Endometrium (tissue), 2 donors: Measurements from ENCODE around the gene LRTM1.
A peak's percentile ranks its signal among the peaks of the same experiment; 100 is the strongest.

Experiments used
- FAIRE-seq: peaks from 2 replicates; lab custom pipeline; 2012; peaks lifted over from hg19 to GRCh38; lab: Jason Lieb, UNC
- donor health status: control.
- donor health status: control.

Gene LRTM1

DNA sequence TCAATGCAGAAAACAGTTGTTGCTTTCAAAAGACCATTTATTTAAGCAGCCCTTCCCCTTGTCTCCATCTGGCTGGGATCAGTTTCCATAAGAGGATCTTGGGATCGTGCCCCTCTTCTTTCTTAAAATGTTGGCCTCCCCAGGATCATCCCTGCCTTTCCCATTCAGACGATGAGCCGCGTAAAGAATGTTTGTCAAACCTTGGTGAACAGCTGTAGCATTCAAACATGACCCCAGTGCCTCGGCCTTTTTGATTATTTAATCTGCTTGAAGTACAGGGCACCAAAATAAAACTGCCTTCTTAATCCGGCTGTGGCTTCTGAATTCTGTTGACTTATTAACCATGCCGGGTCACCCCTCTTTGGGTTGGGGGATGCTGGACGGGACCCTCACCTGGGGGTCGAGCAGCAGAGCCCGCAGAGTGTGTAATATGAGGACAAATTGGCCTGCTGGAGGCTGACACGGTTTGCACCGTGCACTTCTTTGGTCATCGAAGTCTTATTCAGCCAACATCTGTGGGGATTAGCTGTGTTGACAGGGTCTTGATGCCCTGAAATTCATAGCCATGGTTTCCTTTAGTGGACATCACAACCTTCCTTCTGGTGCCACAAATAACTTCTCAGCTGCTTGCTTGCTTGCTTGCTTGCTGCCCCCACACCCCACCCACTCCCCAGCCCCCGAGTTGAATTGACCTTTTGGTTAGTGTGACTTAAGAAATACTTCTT, at the start of gene LRTM1:
Gene LRTM1, minus strand, starts transcription at position 14 of the 725 bp plus-strand sequence. CDS start 148 bp downstream, outside the sequence.
- no peak for FAIRE-seq

DNA sequence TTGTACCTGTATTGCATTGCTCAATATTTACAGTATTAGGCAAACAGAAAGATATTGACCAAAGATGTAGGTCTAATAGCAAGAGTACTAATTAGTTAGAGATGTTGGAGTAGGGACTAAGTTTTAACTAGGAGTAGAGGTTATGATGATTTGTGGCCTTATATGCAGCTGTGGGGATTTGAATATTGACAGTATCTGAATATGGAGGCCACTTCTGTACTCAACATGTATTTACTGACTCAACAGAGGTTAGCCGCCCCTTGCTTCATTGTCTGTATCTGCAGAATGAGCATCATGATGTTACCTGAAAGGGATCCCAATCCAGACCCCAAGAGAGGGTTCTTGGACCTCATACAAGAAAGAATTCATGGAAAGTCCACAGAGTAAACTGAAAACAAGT, 49.6 kb upstream of the LRTM1 start:
- FAIRE-seq = no peak

DNA sequence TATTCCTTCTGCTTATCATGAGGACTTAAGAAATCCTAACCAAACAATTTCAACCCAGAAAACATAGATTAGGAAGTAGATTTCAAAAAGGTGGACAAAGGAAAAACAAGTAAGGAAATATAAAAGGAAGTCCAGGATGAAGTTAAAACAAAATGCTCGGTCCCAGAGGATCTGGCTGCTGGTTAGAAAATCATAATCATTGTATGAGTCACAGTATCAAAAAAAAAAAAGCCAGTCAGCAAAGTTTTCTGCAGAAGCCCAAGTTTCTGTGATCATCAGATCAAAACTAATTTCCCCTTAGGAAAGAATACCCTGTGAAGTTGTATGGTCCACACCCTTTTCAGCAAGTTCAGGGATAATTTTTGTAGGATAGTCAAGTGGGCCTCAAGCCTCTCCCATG, 43.0 kb upstream of the LRTM1 start:
- FAIRE-seq = peak; percentile 8

GRCh38 chr3:54969652-54970051, 41.8 kb upstream of the LRTM1 start:
- no peak for FAIRE-seq

- no peak for FAIRE-seq
Measured at GRCh38 chr3:54968546-54969172, 40.8 kb upstream of the LRTM1 start.

- no peak for FAIRE-seq
Measured at GRCh38 chr3:54967731-54968161, 39.9 kb upstream of the LRTM1 start.

DNA sequence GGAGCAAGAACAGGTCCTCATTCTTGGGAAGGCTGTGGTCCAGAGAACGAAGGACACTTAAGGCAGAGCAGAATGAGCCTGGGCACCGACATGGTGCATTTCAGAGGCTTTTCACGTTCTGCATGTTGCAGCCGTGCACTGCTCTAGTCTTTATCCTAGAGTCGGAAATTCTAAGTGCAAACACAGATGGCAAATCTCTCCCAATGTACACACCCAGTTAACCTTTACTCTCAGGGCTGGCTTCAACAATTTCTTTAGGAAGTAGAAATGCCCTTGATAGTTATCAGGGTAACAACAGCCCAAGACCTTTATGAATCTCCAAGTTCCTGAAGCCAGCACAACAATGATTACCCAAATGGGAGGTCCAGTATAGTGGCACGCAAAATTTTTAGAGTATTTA, 39.1 kb upstream of the LRTM1 start:
- FAIRE-seq = no peak

DNA sequence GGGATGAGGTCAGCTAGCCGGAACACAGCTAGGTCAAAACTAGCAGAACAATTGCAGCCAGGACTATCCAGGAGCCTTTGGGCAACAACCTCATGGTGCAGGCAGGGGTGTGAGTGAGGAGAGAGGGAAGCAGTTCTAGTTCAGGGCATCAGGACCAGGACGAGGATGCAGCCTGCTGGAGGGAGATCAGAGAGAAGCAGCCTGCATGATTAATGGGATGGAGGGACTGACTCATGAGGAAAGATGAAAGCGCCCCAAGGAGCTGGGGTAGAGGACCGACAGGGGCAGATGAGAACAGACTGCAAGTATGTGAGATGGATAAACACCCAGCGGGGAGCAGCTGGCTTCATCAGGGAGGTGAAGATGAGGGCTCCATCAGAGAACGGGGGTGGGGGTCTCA, 37.9 kb upstream of the LRTM1 start:
- no peak for FAIRE-seq

- FAIRE-seq = peak; percentile 95
Measured at GRCh38 chr3:54964081-54964480, 36.2 kb upstream of the LRTM1 start.

GRCh38 chr3:54963641-54964040, 35.8 kb upstream of the LRTM1 start:
- no peak for FAIRE-seq

- FAIRE-seq = no peak
Measured at GRCh38 chr3:54962200-54962599, 34.3 kb upstream of the LRTM1 start.

DNA sequence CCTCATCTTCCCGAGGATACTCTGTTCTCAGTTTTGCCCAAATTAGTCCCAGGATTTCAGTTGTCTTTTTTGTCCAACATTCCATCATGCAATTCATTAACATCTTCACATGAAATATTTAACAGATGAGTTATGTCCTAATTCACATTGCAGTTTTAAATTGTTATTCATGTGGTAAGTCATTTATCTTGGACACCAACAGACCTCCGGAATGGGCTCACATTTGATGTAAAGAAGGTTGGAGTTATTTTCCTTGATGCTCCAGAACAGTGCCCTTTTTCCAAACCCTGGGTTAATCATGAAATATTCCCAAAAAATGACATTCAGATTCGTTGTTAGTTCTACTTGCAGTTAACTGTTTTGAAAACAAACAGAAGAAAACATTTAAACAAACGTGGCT, 32.8 kb upstream of the LRTM1 start:
- FAIRE-seq = peak; percentile 78

- FAIRE-seq = no peak
Measured at GRCh38 chr3:54960082-54960481, 32.2 kb upstream of the LRTM1 start.

- no peak for FAIRE-seq
Measured at GRCh38 chr3:54957711-54958110, 29.9 kb upstream of the LRTM1 start.

- no peak for FAIRE-seq
Measured at GRCh38 chr3:54955941-54956340, 28.1 kb upstream of the LRTM1 start.

DNA sequence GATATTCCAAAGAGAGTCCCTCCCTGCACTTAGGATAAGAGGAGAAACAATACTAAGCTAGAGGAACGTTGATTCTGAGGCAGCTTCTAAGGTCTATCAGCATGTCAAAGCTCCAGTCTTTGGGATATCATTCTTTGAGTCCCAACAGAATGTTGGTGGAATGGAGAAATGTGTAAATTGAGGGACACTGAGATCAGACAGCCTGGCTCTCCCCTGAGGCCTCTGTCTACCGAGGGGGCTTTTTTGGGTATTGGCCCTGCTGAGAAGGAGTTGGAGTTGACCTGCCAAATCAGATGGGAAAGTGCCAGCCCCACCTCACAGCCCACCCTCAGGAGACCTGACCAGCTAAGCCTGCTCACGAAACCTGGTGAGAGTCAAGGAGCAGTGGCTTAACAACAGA, 27.6 kb upstream of the LRTM1 start:
- FAIRE-seq = no peak

DNA sequence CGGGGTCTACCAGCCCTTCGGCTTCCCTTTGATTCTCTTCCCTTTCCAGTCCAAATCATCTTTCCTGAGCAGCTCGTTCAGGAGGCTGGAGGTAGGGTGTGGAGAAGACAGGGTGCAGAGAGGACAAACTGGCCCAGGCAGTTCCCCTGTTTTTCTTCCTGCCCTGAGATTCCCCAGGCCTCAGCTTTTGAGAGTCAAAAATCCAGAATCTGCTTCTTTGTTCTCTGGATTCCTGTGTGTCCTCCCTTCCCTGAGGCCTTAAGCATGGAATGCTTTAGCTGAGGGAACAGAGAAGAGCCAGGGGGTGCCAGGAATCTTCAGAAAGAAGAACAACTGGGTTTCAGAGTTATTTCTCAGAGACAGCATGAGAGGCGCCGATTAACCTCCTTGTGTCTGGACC, 26.7 kb upstream of the LRTM1 start:
- FAIRE-seq = no peak

GRCh38 chr3:54954022-54954421, 26.2 kb upstream of the LRTM1 start:
- no peak for FAIRE-seq

GRCh38 chr3:54951405-54951804, 23.5 kb upstream of the LRTM1 start:
- FAIRE-seq = no peak

DNA sequence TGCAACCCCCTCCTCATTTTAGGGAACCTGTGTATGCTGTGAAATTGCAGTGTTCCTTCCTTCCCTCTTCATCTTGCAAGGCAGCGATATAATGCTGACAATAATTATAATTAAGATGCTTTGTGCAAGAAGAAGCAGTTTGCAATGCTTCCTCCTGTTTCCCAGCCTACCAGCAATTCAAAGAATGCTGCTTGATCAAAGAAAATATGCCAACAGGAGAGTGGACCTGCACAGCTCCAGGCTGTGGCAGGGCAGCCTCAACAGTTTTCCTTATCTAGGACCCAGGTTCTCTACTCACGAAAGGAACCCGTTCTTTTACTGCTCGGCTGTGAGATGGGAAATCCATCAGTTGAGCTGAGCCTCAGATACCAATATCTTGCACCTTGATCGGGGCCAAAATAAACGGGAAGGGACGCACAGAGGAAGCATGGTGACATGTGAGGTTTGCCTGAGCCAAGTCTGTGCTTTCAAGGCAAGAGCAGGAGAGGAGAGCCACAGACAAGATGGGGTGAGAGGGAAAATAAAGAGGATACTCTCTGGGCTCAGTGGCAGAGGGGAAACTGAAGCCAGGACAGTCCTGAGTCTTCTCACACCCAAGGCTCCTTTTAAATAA, 22.6 kb upstream of the LRTM1 start:
- FAIRE-seq = no peak

DNA sequence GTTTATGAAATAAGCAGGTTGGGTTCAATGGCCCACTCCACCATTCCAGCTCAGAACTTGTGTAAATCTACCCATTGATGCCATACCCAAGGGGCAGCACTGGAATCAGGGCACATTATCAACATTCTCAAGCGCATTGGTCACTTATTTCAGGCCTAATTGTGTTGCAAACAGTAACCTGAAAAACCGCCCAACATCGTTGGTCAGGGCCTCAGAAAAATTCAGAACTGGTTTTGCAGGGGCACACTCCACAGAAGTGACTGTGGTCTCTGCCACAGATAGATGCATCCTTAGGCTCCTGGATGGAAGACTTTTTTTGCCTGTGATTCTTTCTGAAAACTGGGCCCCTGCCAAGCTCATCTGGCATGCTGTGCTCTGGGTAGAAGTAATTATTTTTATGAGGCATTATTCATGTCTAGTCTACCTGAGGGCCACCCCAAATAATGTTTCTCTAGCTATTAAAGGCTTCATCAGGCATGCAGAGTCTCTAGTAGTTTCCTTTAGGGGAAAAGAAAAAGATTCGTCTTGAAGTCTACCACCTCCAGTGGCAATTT, 21.7 kb upstream of the LRTM1 start:
- FAIRE-seq = no peak

DNA sequence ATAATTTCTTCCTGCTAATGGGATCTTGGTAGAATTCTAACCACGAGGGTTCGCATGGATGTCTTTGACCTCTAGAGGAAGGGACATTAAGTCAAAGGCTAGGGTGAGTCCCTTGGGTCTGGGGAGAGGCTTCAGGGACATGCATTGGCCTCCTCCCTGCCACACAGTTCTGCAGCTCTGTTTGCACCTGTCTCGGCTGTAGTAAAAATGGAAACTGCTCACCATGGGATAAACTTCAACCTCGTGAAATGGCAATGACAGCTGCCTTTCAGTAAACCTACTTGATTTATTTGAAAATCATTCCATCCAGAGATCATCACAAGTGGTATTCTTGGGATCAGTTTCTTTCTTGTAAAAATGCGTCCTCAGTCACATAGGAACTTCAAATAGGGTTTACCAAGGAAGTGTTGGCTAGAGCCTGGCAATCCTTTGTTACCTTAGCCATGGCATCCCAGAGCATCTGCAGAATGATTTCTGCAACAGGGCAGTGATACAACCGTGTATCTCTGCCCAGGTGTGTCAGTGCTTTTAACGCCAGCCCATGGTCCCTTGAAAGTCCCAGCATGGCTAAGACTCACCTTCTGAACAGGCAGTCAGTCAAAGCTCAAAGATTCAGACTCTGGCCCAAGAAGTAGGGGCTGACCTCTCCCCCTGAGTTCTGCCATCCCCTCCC, 14.0 kb upstream of the LRTM1 start:
- no peak for FAIRE-seq

DNA sequence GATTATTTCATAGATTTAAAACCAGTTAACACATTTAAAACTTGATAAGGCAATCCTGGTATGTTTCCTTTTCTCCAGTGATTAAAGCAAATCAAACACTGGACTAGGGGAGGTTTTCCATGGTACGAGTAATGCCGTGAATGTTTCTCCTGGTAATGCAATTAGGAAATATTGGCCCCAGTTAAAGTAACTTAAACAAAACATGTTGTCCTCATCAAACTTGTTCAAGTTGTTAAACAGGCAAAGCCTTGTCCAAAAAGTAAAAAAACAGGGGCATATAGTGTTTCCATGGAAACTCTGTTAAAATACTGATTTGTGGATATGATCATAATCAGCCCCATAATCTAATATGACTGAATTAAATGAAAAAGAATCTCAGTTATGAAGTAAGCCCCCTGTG, 13.1 kb upstream of the LRTM1 start:
- FAIRE-seq = no peak
